Stimulated activated CD8-positive, alpha-beta memory T cell treated with anti-CD3 and anti-CD28 coated beads, Interleukin-2, amount 100 ng/mL, for 1 hour (primary cell): ENCODE data around the gene KLHL25.
"Not testable (repeated sequence)": the region's sequence is repeated elsewhere in the genome, so short reads cannot be mapped to it uniquely, and the experiment has no call there.

Source experiments
- DNase-seq, 2 donors: peaks; one replicate each; pipeline ENCODE4 v3.0.0-alpha.2; 2020; ENCODE audit warnings: low read depth in 2 of 2

The KLHL25 gene

DNA sequence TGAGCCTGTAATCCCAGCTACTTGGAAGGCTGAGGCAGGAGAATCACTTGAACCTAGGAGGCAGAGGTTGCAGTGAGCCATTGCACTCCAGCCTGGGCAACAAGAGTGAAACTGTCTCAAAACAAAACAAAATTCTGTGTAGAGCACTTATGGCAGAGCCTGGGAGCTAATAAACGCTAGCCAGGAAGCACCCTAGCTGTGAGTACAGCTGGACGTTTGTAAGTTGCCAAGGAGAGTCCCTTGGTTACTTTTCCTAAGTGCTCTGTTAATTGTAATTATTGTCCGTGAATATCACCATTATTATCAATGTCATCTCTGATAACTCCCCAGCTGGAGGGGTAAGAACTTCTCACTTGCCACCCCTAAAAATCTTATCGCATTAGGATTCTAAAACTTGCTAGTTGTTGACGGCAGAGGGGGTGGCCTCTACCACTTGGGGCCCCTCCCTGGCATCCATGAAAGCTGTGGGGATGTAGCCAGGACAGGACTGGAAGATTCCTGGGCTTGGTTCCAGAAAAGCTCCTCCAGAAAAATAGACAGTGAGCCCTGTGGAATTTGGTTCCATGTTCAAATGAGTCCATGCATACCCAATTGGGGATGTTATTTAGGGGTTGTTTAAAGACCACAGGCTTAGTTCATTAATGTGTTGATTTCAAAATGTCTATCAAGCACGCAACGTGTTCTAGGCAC is 9.9 kb upstream of the KLHL25 start:
- DNase-seq = no peak

DNA sequence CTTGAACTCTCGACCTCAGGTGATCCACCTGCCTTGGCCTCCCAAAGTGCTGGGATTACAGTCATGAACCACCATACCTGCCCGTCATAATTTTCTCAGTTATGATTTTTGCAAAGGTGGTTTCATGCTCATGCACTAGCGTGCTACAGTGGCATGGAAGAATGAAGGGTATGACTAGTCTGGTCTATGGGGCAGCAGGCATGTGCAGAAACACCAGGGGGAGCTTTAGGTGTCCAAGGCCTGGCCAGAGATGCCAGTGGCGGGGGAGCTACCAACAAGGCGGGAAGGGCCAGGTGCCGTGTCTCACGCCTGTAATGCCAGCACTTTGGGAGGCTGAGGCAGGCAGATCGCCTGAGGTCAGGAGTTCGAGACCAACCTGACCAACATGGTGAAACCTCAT is 7.9 kb upstream of the KLHL25 start:
- not testable (repeated sequence) for DNase-seq

DNA sequence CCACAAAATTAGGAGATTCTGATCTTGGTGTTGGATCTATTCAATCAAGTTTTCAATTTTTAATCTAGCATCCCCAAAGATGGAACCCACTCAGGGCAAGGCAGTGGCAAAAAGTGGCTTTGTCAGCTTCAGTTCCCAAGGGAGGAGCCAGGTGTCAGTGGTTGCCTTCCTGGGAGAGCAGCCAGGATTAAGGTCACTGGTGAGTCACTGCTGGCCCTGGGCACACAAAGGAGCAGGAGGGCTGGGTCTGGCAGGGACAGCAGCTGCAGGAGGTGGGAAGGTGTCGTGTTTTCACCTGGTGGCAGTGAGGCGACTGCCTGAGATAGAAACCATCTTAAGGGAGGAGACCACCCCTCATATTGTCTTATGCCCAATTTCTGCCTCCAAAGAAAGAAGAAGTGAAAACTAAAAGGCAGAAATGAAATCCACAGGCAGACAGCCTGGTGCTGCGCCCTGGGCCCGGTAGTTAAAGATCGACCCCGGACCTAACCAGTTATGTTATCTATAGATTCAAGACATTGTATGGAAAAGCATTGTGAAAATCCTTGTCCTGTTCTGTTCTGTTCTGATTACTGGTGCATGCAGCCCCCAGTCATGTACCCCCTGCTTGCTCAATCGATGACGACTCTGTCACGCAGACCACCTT is 5.9 kb upstream of the KLHL25 start:
- no peak for DNase-seq

DNA sequence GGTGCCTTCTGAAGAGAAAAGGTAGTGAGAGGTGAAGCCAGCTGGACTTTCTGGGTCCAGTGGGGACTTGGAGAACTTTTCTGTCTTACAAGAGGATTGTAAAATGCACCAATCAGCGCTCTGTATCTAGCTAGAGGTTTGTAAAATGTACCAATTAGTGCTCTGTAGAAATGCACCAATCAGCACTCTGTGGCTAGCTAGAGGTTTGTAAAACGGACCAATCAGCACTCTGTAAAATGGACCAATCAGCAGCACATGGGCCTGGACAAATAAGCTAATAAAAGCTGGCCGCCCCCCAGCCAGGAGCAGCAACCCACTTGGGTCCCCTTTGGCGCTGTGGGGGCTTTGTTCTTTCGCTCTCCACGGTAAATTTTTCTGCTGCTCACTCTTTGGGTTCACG is 1.6 kb upstream of the KLHL25 start:
- not testable (repeated sequence) for DNase-seq

DNA sequence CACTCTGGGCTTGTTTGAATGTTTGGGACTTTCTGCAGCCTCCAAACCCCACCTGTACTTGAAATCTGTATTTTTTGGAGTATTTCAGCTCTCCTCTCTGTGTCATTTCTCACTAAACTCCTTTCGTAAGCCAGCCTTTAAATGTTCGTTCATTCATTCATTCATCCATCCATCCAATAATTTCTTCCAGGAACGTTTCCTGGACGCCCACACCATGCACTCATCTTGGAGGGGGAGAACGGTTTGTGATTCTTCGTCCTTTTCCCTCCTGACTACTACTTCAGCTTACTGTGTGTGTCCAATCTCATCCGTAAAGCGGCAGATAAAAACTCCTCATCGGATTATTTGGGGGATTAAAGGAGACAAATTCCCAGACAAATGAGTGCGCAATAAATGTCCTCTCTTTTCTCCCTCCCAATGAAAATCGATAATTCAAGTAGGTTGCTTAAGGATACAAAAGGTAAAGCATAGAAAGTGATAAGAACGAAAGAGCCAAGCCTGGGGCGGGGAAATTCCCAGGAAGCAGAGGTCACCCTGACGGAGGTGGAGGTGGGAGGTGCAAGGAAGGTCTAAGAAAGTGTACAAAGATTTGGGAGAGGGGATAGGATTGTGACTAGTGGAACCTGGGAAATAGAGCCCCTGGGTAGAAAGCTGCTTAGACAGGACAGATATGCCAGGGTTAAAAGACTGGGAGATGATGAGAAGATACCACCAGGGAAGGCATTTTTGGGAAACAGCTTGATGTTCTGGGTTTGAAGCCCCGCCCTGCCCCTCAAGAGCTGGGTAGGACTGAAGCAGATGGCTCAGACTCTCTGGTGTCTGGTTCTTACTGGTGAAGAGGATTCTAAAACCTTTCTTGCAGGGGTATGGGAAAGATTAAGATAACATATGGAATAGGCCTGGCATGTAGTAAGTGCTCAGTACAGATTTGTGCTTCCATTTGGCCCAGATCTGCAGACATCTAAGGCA is 896 bp upstream of the KLHL25 start:
- no peak for DNase-seq

DNA sequence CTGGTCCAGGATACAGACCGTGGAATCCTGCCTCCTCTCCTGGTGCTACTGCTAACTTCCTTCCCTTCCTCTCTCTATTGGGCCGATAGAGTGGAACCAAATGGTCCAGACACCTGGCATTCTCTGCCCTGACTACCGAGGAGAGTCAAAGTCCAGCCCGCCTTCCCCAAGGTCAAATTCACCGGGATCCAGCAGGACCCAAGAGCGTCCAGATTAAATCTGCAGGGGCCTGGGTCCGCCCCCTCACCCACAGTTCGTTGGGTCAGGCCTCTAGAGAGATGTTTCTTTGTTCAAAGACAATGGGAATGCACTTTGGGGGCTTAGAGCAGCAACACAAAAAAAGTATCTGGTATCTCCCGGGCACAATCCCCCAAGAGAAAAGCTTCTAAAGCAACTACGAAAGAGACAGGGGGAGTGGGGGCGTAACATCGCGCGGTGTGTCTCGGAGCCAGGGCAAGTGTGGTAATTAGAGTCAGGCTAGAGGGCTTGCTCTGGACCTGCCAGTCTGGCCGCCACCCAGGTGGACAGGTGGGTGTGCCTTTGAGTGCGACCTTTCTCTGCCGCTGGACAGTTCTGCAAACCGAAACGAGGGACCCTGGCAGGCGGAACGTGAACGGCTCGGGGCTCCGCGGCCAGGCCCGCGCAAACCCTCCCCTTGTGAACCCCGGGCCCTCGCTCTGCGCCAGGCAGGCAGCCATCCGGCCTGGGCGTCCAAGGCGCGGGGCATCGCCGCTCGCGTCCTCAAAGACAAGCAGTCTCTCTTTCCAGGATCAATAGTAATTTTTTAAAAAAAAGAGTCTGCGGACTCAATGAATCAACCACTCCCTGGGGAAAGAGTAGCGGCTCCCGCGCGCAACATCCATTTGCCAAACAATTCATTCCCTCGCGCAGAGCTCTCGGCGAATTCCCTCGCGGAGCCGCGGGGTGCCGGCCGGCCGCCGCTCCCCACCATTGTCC is 806 bp downstream of the KLHL25 start:
- DNase-seq = no peak

DNA sequence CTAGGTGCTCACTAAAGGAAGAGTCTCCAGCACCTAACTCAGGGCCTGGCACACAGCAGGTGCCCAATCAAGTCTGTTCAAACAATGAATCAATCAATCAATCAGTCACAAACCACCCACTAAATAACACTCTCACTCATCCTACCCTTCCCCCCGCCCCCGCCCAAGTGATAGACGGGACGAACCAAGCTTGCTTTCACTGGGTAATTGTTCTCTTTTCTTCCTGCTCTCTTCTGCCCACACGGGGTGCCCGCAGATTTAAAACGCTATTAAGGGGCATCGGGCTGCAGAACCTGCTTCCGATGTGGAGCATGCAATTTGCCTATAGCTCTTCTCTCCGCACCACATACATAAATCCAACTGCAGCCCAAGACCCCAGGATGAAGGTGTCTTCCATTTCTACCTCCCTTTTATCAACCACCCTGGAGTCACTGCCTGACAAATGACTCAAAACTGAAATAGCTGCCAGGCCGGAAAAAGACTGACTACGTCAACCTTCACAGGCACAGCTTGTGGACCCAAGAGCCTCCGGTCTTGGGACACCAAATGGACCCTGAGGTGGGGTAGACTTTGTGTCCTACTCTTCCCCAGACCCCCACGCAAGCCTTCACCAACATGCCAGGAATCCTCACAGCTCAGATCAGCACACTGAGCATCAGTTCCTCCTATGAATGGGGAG is 1.7 kb downstream of the KLHL25 start:
- DNase-seq = no peak

DNA sequence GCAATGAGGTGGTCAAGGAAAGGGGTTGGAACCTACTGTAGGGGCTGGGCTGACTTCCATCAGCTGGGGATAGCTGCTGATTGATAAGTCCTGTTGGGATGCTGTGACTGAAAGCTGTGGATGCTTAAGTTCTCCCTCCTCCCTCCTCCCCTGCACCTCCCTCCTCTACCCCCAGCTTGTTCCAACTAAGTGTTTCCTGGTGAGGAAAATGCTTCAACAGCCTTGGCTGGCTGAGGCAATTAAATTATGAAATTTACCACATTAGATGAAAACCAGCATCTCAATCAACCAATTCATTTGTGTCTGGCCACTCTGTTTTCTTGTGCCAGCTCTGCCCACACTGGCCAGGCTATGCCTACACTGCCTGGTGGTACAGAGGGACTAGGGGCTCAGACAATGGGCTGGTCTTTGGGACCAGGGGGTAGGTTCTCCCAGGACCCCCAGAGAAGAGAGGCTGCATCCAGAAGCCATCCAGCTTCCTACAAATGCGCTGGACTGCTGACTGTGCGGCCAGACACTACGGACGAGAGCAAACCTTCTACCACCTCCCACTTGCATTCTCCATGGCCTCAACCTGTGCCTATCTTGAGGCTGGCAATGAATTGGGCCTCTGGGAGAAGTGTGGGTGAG is 2.5 kb downstream of the KLHL25 start:
- DNase-seq = no peak

DNA sequence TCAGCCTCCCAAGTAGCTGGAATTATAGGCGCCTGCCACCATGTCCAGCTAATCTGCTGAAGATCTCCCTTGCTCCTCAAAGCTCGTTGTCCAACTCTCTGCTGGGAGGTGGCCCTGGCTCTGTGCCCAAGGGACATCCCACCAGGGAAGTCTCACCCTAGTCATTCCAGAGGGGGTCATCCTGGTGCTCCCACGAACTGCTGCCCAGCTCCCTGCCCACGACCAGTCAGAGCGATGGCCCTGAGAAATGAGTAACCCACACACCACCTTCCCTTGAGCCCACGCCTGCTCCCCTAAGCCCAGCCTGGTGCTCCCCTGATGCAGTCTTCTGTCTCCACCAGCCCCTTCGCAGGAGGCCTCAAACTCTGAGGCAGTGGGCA is 5.2 kb downstream of the KLHL25 start:
- DNase-seq = no peak

DNA sequence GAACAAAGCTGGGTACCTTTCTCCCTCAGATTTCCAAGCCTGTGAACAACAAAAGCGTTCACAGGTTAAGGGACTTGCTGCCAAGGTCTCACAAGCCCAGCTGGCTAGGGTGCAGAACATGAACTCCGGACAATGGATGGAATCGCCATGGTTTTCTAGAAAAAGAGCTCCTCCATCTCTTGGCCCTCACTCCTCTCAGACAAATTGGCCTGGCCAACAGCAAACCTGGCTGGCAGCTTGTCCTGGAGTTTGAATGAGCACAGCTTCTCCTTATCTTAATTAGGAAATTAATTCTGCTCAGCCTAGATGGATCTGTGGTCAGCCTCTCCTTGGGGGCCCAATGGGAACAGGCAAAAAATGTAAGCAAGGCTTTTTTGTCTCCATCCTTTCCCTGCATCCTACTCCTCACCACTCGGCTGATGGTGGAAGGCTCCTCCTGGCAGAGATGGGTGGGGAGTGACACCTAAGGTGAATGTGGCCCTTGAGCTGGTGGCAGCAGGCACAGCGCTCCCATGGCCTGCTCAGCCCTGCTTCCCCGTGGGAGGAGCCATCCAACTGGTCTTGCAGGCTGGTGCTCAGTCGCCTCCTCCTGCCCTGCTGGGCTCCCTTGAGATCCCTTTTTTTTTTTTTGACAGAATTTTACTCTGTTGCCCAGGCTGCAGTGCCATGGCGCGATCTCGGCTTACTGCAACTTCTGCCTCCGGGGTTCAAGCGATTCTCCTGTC is 5.8 kb downstream of the KLHL25 start:
- no peak for DNase-seq

DNA sequence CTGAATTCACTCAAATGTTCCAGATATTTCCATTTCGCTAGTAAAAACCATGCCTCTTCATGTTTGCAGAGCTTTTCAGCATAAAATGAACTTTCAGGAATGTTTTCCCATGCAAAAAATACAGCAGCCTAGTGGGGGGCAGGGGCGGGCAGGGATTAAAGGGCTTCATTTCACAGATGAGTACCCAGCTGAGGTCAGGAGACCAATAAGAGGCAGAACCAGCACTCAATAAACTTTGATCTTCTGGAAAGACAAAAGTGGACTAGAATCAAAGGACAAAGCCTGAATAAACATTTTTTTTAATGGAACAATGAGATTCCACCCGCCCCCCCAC is 8.0 kb downstream of the KLHL25 start:
- no peak for DNase-seq

DNA sequence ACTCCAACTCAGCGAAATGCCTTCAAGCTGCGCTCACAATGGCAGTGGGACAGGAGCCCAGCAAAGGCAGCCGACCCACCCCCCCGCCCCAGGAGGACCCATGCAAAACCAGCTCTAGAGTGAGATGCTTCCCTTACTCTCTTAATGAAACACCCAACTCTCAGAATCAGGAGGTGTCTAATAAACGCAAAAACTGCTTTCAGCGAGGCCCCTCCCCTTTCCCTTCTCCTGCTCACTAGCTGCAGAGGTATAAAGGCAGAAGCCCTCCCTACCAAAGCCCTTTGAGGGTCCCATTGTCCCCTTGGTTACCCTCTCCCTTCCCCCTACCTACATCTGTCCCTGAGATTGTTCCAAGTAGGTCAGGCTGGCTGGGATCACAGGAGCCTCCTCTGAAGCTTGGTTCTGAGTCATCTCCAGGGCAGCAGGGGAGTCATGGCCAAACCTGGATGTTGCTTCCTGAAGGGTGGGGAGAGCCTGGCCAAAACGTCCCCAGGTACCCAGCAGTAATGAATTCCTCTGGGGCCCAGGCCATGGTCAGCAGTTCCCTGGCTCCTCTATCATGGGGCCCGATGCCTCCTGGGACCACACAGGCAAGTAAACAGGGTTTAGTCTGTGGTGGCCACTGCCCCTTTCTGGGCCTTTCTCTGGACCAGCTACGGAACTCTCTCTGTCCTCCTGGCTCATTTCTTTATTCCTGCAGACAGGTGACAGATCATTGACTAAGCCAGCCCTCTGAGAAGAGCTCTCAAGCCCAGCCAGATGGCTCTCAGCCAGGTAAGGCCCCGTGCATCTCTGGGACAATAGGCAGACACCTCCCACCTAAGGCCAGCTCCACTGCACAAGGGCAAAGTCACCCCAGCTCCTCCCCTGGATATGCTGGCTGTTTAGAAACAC is 8.6 kb downstream of the KLHL25 start:
- DNase-seq = no peak

DNA sequence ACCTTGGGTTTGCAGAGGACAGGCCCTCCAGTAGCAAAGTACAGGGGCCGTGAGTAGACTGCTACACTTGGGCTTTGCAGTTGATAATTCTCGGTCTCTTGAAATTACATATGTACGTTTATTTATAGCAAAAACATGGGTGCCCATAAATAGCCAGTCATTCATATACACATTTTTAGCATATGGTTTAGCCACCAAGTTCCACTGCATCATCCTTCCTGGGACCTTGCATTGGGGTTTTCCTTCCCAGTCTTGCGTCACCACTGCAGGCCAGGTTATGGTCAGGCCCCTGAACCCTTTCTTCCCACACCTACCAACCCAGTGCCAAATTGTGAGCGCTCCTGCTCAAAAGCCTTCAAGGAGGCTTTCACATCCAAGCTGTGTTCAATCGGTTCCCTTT is 12.7 kb downstream of the KLHL25 start:
- no peak for DNase-seq

DNA sequence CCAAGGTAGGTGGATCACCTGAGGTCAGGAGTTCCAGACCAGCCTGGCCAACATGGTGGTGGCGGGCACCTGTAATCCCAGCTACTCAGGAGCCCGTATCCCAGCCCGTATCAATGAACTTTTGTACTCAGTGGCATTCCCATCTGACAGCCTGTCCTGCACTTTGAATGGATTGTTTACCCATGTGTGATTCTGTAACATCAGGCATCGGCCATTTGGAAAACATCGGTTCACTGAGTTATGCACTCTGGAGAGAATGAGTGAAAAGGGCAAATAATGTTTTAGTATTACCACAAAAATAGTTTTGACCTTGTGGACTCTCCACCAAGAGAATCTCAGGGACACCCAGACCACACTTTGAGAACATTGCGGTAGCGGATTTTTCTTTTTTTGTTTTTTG is 13.6 kb downstream of the KLHL25 start:
- no peak for DNase-seq

DNA sequence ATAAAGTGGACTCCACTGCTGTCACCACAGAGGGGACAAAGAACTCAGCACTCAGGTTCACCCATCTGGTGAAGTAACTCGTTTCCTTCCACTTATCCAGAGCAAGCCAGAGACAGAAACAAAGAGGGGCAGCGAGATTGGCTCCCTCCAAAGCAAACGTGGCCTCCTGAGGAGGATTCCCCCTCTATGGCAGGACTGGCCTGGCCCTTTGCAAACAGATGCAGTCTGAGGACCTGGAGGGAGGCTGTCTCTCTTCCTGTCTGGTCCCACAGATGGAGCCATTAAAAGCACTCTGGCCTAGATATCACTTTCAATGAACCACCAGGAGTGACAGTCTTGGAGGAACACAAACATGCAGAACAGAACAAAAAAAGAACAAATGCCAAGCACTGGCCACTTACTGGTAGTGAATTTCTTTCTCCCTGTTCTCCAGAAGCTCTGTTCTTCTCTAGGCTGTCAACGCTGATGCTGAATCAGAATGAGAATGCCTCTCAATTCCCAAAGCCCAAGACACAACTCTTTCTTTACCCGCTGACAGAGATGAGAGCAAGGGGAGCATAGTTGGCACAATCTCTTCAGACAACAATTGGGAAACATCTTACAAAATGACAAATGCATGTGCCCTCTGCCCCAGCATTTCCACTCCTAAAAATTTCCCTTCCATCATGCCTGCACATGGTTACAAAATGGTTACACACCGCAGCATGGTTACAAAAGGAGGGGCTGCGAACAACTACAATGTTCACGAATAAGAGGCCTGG is 14.3 kb downstream of the KLHL25 start:
- DNase-seq = no peak

DNA sequence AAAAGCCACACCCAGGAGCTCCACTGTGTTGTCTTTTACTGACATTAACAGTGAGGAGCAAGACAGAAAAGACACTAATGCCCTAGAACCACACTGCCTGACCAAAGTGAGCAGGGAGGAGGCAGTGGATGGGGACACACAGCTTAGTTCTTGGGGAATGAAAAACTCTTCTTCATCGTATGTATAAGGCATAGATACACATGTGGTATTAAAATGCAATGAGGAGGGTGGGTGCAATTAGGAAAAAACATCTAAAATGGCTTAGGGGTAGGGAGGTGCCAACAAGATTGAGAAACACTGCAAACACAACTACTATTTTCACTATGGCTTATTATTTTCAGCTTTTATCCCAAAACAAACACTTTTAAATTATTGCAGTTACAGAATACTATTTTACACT is 15.5 kb downstream of the KLHL25 start:
- no peak for DNase-seq

DNA sequence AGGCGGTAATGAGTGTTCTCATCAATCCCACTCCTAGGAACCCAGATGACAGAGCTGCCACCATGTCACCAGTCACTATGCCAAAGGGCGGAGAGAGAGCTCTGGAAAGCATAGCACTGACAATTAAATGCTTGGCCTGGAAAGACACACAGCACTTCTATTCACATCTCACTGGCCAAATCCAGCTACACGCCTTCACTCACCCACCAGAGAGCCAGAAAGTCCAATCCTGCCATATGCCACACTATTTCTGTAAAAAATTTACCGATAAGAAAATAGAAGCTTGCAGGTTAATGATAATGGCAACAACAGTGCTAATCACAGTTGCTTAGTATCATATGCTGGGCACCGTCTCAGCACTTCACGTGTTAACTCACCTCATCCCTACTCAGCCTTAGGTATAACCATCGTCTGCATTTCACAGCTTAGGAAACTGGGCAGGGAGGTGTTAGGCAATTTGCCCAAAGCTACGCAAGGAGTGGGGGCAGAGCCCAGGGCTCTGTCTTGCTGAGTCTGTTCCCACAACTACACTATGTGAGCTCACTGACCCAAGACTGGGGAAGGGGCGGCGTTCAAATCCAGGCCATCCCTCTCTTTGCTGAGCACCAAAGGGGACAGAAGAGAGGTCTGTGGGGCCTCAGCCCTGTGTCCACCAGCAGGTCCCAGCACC is 16.5 kb downstream of the KLHL25 start:
- DNase-seq = no peak
